Brain pericyte (primary cell): Measurements from ENCODE around the gene CCDC188.

Source experiments
- DNase-seq: peaks from one replicate; pipeline ENCODE4 v3.0.0-alpha.2; 2012; ENCODE audit warnings: low read depth, low spot score

CCDC188 gene

GRCh38 chr22:20107471-20107901 is 43.4 kb downstream of the CCDC188 start:
- no peak for DNase-seq

DNA sequence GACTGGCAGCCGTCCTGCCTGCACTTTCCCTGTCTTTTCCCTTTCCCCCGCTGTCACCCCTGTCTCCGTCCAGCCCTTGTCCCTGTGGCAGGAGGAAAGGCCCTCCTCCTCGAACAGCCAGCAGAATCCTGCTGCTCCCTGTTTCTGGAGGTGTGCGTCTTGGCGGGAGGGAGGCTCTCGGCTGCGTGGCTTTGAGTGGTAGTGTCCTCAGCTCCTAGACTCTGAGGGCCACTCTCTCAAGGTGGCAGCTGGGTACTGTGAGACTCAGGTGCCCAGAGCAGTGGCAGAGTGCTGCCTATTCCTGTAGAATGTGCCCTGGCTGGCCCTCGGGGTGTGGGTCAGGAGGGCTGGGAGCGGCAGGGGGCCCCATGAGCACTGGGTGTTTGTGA is 44.0 kb downstream of the CCDC188 start:
- no peak for DNase-seq

DNA sequence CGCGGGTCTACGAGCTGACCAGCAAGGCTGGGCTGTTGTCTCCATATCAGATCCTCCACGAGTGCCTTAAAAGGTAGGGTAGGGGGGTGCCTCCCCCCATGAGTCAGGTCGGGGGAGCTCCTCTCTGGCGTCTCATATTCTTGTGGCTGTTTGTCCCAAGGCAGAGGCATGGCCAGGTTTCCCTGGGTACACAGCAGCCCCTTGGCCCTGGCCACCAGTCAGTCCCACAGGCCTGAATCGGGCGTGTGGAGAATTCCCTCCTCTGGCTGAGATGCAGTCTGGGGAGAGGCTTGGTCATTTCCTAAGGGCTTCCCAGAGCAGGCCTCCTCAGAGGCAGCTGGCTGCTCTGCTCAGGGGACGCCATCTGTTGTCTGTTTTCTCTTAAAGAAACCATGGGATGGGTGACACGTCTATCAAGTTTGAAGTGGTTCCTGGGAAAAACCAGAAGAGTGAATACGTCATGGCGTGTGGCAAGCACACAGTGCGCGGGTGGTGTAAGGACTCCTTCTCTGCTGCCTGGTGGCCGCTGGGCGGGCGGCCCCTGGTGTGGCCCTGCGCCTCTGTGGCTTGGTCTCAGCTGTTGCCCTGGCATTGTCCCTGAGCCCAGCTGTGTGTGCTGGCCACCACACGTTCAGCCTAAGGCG is 44.5 kb downstream of the CCDC188 start:
- DNase-seq, result no peak

DNA sequence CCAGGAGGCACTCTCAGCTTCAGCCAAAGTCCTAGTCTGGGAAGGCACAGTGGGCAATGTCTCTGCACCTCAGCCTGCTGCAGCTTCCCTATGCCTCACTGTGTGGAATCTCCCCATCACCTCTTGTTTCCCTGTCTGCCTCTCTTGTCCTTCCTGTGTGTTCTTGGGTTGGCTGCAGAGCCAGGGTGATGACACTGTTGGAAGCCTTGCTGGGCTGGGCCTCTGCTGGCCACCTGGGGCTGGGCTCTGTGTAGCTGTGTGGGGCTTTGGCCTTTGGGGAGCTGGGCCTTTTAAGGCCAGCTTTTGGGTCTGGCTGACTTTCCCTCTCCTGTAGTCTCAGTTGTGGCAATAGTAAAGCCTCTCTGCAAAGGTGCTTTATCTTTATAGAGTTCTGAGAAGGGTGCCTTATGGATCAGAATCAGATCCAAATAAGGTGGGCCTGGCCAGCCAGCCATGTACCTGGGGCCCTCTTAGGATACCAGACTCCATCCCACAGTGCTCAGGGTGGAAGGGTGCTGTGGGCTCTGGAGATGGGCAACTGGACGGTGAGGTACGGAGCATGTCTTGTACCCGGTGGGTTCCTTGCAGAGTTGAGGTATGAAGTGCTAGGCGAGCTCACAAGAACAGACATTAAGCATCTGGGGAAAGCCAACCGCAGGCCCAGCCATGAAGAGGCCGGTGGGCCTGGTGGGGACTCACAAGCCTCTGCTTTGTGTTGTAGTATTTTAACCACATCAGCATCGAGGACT is 45.2 kb downstream of the CCDC188 start:
- DNase-seq, result no peak

GRCh38 chr22:20102203-20102780 is 48.6 kb downstream of the CCDC188 start:
- DNase-seq, result no peak

DNA sequence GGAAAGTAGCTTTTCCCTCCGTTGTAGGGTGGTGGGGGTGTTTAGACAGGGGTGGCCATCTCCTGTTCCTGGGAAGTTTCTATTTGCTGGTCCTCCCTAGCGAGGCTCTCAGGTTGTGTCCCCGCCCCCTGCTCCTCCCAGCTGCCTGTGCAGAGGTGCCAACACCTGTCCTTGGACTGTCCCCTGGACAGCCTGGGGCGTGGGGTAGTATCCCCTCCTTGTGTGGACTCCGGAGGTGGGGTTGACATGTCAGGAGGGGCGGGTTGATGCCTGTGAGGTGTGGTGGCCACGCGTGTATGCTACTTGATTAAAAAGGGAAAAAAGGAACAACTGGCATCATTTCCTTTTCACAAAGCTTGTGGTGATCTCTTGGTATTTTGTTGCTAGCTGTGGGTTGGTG is 49.2 kb downstream of the CCDC188 start:
- no peak for DNase-seq

DNA sequence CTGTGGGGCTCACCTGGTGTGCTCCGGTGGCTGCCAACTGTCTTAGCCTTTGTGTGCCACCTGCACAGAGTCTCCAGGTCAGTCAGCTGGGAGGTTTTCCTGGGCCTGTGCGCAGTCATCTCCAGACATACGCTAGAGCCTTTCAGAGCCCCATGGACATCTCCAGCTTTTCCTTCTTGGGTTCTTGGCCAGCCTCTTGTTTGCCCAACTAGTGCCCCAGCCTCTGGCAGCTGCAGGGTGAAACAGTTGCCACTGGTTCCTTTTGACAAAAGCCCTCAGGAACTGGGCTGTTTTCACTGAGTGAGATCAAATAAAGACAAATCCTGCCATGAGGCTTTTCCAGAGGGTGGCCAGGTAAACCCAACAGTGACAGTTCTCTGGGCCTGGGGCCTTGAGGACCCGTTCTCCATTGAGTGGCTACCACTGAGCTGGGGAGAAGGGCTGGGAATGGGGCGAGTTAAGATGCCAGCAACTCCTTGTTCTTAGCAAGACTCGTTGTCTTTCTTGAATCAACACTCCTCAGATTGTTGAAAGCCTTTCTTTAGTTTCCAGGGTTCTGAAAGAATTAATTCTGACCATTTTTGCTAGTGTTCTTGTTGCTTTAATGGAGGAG is 51.6 kb downstream of the CCDC188 start:
- DNase-seq, result no peak
